HG03439 (cell line): Measurements from ENCODE around the gene SYT7.

Experiments
- ATAC-seq: cut with Tn5 transposase; IDR thresholded peaks from one replicate; pipeline ENCODE4 v1.9.1; 2021; ENCODE audit warnings: mild to moderate bottlenecking, moderate library complexity; ENCODE audit not compliant: unreplicated experiment

Gene SYT7

GRCh38 chr11:61539831-61540357, 41.0 kb downstream of the SYT7 start:
- no peak for ATAC-seq

- ATAC-seq, result no peak
Measured at GRCh38 chr11:61539006-61539405, 41.9 kb downstream of the SYT7 start.

GRCh38 chr11:61538636-61538961, 42.3 kb downstream of the SYT7 start:
- no peak for ATAC-seq

GRCh38 chr11:61537326-61537725, 43.5 kb downstream of the SYT7 start:
- ATAC-seq, result no peak

- no peak for ATAC-seq
Measured at GRCh38 chr11:61536676-61537270, 44.1 kb downstream of the SYT7 start.

- no peak for ATAC-seq
Measured at GRCh38 chr11:61535998-61536675, 44.7 kb downstream of the SYT7 start.

GRCh38 chr11:61534933-61535839, 45.7 kb downstream of the SYT7 start:
- no peak for ATAC-seq

GRCh38 chr11:61534025-61534932, 46.6 kb downstream of the SYT7 start:
- ATAC-seq, result no peak

- ATAC-seq, result no peak
Measured at GRCh38 chr11:61533401-61533800, 47.5 kb downstream of the SYT7 start.

GRCh38 chr11:61533039-61533375, 47.9 kb downstream of the SYT7 start:
- ATAC-seq, result no peak

GRCh38 chr11:61532134-61533038, 48.5 kb downstream of the SYT7 start:
- no peak for ATAC-seq

GRCh38 chr11:61531044-61531443, 49.8 kb downstream of the SYT7 start:
- ATAC-seq, result no peak

GRCh38 chr11:61529537-61530225, 51.2 kb downstream of the SYT7 start:
- ATAC-seq, result no peak

GRCh38 chr11:61528114-61528513, 52.8 kb downstream of the SYT7 start:
- no peak for ATAC-seq

GRCh38 chr11:61526956-61527731, 53.7 kb downstream of the SYT7 start:
- no peak for ATAC-seq

GRCh38 chr11:61526229-61526628, 54.6 kb downstream of the SYT7 start:
- ATAC-seq, result no peak

GRCh38 chr11:61524963-61525587, 55.8 kb downstream of the SYT7 start:
- no peak for ATAC-seq

- ATAC-seq, result no peak
Measured at GRCh38 chr11:61524446-61524845, 56.4 kb downstream of the SYT7 start.
